ENCODE data around the gene CMSS1.

The CMSS1 gene

DNA sequence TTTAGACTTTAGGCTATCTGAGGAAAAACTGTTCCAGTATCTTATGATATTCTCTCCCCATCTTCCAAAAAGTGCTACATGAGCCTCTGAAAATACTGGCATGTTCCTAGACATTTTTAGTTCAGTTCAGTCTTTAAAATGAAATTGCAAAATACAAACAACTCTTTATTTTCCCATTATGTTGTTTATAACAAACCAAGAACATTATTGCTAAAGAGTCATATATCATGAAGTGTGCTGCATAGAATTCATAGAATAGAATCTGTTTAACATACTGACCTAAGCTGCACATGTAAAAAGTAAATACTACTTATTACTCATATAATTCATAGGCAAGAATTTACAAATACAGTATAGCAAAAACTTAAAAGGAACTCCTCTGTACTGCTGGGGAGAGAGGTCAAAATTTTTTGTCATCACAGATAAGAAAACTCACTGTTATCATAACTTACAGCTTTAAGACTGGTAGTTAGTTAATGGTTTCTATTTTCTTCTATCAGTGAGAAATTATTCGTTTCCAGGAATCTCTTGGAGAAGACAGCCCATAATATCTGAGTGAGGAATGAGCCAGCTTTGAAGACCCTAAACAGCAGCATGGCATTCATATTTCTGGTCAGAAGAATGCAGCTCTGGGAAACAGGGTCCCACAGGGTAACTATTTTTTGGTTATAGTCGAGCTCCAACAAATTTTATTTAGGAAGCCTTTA, 264.5 kb downstream of the CMSS1 start:
- no peak overlapping the region for H3K27ac ChIP-seq
- TF ChIP-seq CTCF (conservative IDR thresholded peaks at IDR 0.05) (no peak), ZFX (IDR thresholded peaks at IDR 0.05) (no peak)

DNA sequence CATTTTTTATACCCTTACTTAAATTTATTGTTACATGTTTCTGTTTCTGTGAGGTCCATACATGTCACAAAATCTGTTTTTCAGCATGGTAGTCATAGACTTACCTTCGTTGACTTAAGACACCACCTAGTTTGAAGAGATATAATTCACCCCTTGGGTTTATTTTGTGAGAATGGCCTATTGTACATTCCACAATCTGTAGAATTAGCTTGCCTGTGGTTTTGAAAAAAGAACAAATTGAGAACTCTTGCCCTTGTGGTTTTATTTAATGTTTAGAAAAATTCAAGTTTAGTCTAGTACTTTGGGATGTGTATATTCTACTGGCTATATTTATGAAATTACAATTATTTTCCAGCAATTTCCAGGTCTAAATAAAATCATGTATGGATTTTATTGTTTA, 265.1 kb downstream of the CMSS1 start:
- H3K27ac ChIP-seq, result no peak overlapping the region

GRCh38 chr3:100083209-100083608, 265.5 kb downstream of the CMSS1 start:
- no peak overlapping the region for H3K27ac ChIP-seq
- no peak for TF ChIP-seq ZFX (IDR thresholded peaks at IDR 0.05)
- TF ChIP-seq CTCF (conservative IDR thresholded peaks at IDR 0.05), result no peak

More for the DNA sequence above, 265.1 kb downstream of the CMSS1 start:
- no peak for TF ChIP-seq CTCF (conservative IDR thresholded peaks at IDR 0.05)
- TF ChIP-seq ZFX (IDR thresholded peaks at IDR 0.05), result no peak

GRCh38 chr3:100084100-100084806, 266.6 kb downstream of the CMSS1 start:
- TF ChIP-seq ZFX (IDR thresholded peaks at IDR 0.05) (no peak), CTCF (conservative IDR thresholded peaks at IDR 0.05) (no peak)
- no peak overlapping the region for H3K27ac ChIP-seq

GRCh38 chr3:100086401-100086800, 268.7 kb downstream of the CMSS1 start:
- H3K27ac ChIP-seq, result no peak overlapping the region
- no peak for TF ChIP-seq ZFX (IDR thresholded peaks at IDR 0.05)
- no peak for TF ChIP-seq CTCF (conservative IDR thresholded peaks at IDR 0.05)

DNA sequence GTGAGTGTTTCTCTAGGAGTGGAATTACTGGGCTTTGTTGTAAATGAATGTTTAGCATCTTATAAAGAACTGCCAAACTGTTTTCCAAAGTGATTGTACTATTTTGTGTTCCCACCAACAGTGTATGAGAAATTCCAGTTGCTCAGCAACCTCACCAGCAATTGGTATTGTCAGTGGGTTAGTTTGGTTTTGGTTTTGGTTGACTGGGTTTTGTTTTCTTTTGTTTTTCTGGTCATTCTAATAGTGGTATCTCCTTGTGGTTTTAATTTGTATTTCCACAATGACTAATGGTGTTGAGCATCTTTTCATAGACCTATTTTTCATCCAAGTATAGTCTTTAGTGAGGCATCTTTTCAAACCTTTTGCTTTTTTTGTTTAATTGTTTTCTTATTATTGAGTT, 269.5 kb downstream of the CMSS1 start:
- TF ChIP-seq CTCF (conservative IDR thresholded peaks at IDR 0.05) (no peak), ZFX (IDR thresholded peaks at IDR 0.05) (no peak)
- no peak overlapping the region for H3K27ac ChIP-seq

GRCh38 chr3:100088735-100089368, 271.2 kb downstream of the CMSS1 start:
- H3K27ac ChIP-seq, result no peak overlapping the region
- TF ChIP-seq CTCF (conservative IDR thresholded peaks at IDR 0.05) (no peak), ZFX (IDR thresholded peaks at IDR 0.05) (no peak)

Data from C4-2B (cell line).